ENCODE data around the gene FRYL.
"Not testable (repeated sequence)": the region's sequence is repeated elsewhere in the genome, so short reads cannot be mapped to it uniquely, and the experiment has no call there.

DNA sequence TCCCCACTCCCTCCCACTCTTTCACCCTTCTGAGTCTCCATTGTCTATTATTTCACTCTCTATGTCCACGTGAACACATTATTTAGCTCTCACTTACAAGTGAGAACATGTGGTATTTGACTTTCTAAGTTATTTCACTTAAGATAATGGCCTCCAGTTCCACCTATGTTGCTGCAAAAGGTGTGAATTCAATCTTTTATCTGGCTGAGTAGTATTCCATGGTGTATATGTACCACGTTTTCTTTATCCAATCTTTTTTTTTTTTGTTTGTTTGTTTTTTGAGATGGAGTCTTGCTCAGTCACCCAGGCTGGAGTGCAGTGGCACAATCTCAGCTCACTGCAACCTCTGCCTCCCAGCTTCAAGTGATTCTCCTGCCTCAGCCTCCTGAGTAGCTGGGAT, 20.1 kb upstream of the FRYL start:
- TF ChIP-seq EP300 (IDR thresholded peaks at IDR 0.05; ENCODE audit: borderline replicate concordance in 1 of 2, low read depth in 2 of 2, low read length in 2 of 2); EZH2 (IDR thresholded peaks at IDR 0.05; ENCODE audit: low read depth, low read length, severe bottlenecking); POLR2AphosphoS5 (IDR thresholded peaks at IDR 0.05; ENCODE audit: low read depth, low read length); TEAD4 (IDR thresholded peaks at IDR 0.05; ENCODE audit: low read depth, low read length); KDM5A (IDR thresholded peaks at IDR 0.05; ENCODE audit: low read length): not testable (repeated sequence)
- TF ChIP-seq, protein P1, sequence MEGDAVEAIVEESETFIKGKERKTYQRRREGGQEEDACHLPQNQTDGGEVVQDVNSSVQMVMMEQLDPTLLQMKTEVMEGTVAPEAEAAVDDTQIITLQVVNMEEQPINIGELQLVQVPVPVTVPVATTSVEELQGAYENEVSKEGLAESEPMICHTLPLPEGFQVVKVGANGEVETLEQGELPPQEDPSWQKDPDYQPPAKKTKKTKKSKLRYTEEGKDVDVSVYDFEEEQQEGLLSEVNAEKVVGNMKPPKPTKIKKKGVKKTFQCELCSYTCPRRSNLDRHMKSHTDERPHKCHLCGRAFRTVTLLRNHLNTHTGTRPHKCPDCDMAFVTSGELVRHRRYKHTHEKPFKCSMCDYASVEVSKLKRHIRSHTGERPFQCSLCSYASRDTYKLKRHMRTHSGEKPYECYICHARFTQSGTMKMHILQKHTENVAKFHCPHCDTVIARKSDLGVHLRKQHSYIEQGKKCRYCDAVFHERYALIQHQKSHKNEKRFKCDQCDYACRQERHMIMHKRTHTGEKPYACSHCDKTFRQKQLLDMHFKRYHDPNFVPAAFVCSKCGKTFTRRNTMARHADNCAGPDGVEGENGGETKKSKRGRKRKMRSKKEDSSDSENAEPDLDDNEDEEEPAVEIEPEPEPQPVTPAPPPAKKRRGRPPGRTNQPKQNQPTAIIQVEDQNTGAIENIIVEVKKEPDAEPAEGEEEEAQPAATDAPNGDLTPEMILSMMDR (IDR thresholded peaks at IDR 0.05; ENCODE audit: control extremely low read depth in 1 of 3, insufficient read depth in 1 of 3, low read depth in 1 of 3, low read length in 3 of 3) = not testable (repeated sequence)

Data from H1 (cell line).